Ascending aorta (tissue), 2 donors: ENCODE results near the gene CHST12. TPM values are rescaled to one million over a fixed set of nuclear protein-coding genes. Genes with fewer than 3 reads are reported as not detected.

ENCODE experiments used
- DNase-seq, 2 donors: peaks; one replicate each; pipeline ENCODE4 v3.0.0-alpha.2; 2019; ENCODE audit warnings: low spot score in 2 of 2
- H3K27ac ChIP-seq, 2 donors: fragments of 200-600 bp; sonication (generic); one replicate each; pipeline ENCODE4 v1.5.1; 2016 to 2017; ENCODE audit warnings: mild to moderate bottlenecking in 1 of 2
- H3K27me3 ChIP-seq: fragments of 200-600 bp; sonication (generic); one replicate; pipeline ENCODE4 v1.5.1; 2017
- H3K36me3 ChIP-seq, 2 donors: fragments of 200-600 bp; sonication (generic); one replicate each; pipeline ENCODE4 v1.5.1; 2016
- H3K4me1 ChIP-seq, 2 donors: fragments of 200-600 bp; sonication (generic); one replicate each; pipeline ENCODE4 v1.5.1; 2016 to 2017; ENCODE audit warnings: mild to moderate bottlenecking in 1 of 2
- H3K4me3 ChIP-seq, 2 donors: fragments of 200-600 bp; sonication (generic); one replicate each; pipeline ENCODE4 v1.5.1; 2016 to 2017; ENCODE audit warnings: mild to moderate bottlenecking in 1 of 2
- H3K9me3 ChIP-seq, 2 donors: fragments of 200-600 bp; sonication (generic); one replicate each; pipeline ENCODE4 v1.5.1; 2016
- intact Hi-C: fragments of 100-400 bp; cut with DNase I; formaldehyde crosslinking; loops from one replicate; pipeline ENCODE4 v1.15.1; 2023
- total RNA-seq: library from RNA; depleted of rRNA; stranded (reverse); fragments of >200 nt; gene quantifications from one replicate; pipeline ENCODE4 v1.1.0, GENCODE V29; 2016
- TF ChIP-seq, protein P1 (sequence below), 3 experiments: fragments of 200-600 bp in 2 of 3; fragments of 450-650 bp in 1 of 3; sonication (generic) in 2 of 3; IDR thresholded peaks; one replicate each; pipeline ENCODE4 v1.5.1; 2016 to 2019; ENCODE audit warnings: antibody characterized with exemption in 3 of 3, mild to moderate bottlenecking in 1 of 3, moderate library complexity in 1 of 3

Gene CHST12
- total RNA-seq, 1 donor from 2014 or later, result 79.4 TPM

DNA sequence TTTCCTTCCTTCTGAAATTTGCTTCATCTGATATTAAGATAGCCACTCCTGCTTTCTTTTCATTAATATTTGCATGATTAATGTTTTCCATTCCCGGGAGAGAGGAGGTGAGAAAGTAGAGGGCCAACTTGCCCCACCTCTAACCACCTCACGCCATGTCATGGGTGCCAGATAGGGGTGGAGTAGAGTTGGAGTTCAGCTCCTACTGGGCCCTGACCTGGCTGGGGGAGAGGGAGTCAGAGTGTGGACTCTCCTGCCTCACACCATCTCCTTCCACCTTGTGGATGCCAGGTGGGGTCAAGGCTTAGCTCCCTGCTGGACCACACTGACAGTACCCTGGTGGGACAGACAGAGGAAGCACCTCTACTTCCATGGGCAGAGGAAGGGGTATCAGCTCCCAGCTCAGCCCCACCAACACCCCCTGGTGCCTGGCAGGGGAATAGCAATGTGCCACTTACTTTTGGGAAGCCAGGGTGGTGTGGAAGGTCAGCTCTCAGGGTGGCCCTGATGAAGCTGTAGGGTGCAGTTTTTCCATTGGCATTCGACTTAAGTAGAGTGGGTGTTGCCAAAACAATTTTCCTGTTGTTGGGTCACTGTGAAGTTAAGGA lies 28.0 kb downstream of the CHST12 start:
- no peaks in the 10 kb centered on the region for H3K27me3 ChIP-seq
- no peaks in the 10 kb centered on the region for H3K4me1 ChIP-seq
- TF ChIP-seq, protein P1, sequence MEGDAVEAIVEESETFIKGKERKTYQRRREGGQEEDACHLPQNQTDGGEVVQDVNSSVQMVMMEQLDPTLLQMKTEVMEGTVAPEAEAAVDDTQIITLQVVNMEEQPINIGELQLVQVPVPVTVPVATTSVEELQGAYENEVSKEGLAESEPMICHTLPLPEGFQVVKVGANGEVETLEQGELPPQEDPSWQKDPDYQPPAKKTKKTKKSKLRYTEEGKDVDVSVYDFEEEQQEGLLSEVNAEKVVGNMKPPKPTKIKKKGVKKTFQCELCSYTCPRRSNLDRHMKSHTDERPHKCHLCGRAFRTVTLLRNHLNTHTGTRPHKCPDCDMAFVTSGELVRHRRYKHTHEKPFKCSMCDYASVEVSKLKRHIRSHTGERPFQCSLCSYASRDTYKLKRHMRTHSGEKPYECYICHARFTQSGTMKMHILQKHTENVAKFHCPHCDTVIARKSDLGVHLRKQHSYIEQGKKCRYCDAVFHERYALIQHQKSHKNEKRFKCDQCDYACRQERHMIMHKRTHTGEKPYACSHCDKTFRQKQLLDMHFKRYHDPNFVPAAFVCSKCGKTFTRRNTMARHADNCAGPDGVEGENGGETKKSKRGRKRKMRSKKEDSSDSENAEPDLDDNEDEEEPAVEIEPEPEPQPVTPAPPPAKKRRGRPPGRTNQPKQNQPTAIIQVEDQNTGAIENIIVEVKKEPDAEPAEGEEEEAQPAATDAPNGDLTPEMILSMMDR (IDR thresholded peaks at IDR 0.05), result peak in 1 of 3 experiments; percentile 25
- no peak for DNase-seq
- H3K36me3 ChIP-seq, result peaks cover 28 to 33% of the 10 kb centered on the region in 2 donors
- no peak overlapping the region for H3K27ac ChIP-seq
- H3K4me3 ChIP-seq, result no peak overlapping the region
- H3K9me3 ChIP-seq, result no peaks in the 10 kb centered on the region
- intact Hi-C loops, result no loop called here

DNA sequence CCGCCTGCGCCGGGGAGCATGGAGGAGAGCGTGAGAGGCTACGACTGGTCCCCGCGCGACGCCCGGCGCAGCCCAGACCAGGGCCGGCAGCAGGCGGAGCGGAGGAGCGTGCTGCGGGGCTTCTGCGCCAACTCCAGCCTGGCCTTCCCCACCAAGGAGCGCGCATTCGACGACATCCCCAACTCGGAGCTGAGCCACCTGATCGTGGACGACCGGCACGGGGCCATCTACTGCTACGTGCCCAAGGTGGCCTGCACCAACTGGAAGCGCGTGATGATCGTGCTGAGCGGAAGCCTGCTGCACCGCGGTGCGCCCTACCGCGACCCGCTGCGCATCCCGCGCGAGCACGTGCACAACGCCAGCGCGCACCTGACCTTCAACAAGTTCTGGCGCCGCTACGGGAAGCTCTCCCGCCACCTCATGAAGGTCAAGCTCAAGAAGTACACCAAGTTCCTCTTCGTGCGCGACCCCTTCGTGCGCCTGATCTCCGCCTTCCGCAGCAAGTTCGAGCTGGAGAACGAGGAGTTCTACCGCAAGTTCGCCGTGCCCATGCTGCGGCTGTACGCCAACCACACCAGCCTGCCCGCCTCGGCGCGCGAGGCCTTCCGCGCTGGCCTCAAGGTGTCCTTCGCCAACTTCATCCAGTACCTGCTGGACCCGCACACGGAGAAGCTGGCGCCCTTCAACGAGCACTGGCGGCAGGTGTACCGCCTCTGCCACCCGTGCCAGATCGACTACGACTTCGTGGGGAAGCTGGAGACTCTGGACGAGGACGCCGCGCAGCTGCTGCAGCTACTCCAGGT lies 29.7 kb downstream of the CHST12 start:
- TF ChIP-seq, protein P1 (IDR thresholded peaks at IDR 0.05), result no peak
- H3K27ac ChIP-seq, result no peak overlapping the region
- no peaks in the 10 kb centered on the region for H3K27me3 ChIP-seq
- intact Hi-C loops, result no loop called here
- no peaks in the 10 kb centered on the region for H3K9me3 ChIP-seq
- no peaks in the 10 kb centered on the region for H3K4me1 ChIP-seq
- no peak overlapping the region for H3K4me3 ChIP-seq
- no peak for DNase-seq
- peaks cover 28 to 33% of the 10 kb centered on the region in 2 donors for H3K36me3 ChIP-seq

DNA sequence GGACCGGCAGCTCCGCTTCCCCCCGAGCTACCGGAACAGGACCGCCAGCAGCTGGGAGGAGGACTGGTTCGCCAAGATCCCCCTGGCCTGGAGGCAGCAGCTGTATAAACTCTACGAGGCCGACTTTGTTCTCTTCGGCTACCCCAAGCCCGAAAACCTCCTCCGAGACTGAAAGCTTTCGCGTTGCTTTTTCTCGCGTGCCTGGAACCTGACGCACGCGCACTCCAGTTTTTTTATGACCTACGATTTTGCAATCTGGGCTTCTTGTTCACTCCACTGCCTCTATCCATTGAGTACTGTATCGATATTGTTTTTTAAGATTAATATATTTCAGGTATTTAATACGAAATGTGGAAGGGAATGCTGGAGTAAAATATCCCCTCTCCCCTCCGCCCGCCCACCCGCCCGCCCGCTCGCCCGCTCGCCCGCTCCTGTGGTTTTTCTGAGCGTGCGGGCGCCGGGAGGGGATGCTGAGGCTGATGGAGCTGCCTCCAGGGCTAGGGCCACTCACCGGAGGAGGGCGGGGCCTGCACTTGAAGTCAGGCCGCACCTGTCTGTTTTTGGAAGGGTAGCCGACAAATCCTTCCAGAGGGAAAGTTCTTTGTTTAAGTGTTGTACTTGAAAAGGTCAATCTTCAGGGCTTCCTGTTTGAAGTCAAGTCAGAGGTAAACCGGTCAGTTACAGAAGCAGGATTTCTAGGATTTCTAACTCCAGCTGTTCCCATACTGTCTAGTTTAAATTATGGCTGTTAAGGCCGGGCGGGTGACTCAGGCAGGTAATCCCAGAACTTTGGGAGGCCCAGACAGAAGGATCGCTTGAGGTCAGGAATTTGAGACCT lies 30.5 kb downstream of the CHST12 start:
- no peak overlapping the region for H3K27ac ChIP-seq
- H3K4me3 ChIP-seq, result no peak overlapping the region
- H3K36me3 ChIP-seq, result peaks cover 28 to 37% of the 10 kb centered on the region in 2 donors
- no peaks in the 10 kb centered on the region for H3K4me1 ChIP-seq
- DNase-seq, result no peak
- intact Hi-C loops, result no loop called here
- H3K27me3 ChIP-seq, result no peaks in the 10 kb centered on the region
- TF ChIP-seq, protein P1 (IDR thresholded peaks at IDR 0.05), result no peak
- H3K9me3 ChIP-seq, result no peaks in the 10 kb centered on the region

DNA sequence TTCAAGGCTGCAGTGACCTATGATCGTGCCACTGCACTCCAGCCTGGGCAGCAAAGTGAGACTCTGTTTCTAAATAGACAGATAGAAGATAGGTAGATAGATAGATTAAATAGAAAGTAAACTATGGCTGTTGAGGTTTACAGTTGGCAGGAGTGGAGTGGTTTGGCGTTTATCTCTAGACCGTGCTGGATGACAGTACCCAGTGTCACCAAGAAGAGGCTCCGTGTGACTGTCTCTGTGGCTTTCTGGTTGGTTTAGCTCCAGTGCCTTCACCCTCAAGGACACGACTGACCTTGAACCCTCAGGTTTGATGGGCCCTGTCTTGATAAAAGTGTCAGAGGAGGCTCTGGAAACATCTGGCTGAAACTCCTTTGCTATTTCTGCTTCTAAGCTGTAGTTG lies 31.7 kb downstream of the CHST12 start:
- no peak overlapping the region for H3K4me3 ChIP-seq
- no peak for DNase-seq
- intact Hi-C loops, result no loop called here
- peaks cover 28 to 37% of the 10 kb centered on the region in 2 donors for H3K36me3 ChIP-seq
- no peaks in the 10 kb centered on the region for H3K4me1 ChIP-seq
- no peaks in the 10 kb centered on the region for H3K27me3 ChIP-seq
- TF ChIP-seq, protein P1 (IDR thresholded peaks at IDR 0.05), result no peak
- no peak overlapping the region for H3K27ac ChIP-seq
- H3K9me3 ChIP-seq, result no peaks in the 10 kb centered on the region

DNA sequence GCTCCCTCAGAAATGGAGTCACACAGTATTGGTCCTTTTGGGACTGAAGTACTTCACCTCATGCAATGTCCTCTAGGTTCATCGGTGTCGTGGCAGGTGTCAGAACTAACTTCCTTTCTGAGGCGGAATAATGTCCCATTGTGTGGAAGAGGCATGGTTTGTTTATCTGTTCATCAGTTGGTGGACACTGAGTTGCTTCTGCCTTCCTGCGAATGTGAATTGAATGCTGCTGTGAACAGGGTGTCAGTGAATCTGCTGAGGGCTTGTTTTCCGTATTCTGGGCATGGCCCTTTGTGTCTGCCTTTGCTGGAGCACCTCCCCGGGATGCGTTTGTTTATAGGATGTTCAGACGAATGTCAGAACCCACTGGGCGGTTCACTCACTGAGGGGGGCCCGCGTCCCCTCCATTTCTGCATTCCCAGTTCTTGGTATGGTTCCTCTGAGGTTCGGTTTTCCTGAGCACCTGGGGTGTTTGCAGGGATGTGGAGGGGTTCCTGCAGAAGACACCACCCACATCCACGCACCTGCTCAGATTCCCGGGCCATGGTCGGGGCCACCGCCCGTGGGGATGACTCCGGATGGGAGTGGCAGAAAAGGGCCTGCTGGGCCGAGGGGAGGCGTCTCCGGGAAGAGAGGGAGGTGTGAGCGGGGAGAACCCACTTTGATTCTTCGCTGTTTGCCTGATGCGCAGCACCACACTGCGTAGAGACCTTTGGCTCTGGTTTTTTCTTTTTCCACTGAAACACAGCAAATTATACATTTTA lies 33.1 kb downstream of the CHST12 start:
- no peaks in the 10 kb centered on the region for H3K27me3 ChIP-seq
- no peak overlapping the region for H3K27ac ChIP-seq
- no peaks in the 10 kb centered on the region for H3K4me1 ChIP-seq
- H3K4me3 ChIP-seq, result no peak overlapping the region
- intact Hi-C loops, result no loop called here
- H3K9me3 ChIP-seq, result no peaks in the 10 kb centered on the region
- no peak for DNase-seq
- TF ChIP-seq, protein P1 (IDR thresholded peaks at IDR 0.05), result no peak
- H3K36me3 ChIP-seq, result peaks cover 28 to 37% of the 10 kb centered on the region in 2 donors
